ENCODE data around the gene UBE2L6. TPM values are rescaled to one million over a fixed set of nuclear protein-coding genes. Genes with fewer than 3 reads are reported as not detected.
"Not testable (repeated sequence)": the region's sequence is repeated elsewhere in the genome, so short reads cannot be mapped to it uniquely, and the experiment has no call there.

UBE2L6 gene
- total RNA-seq, 1 donor from 2014 or later: 71.9 TPM

DNA sequence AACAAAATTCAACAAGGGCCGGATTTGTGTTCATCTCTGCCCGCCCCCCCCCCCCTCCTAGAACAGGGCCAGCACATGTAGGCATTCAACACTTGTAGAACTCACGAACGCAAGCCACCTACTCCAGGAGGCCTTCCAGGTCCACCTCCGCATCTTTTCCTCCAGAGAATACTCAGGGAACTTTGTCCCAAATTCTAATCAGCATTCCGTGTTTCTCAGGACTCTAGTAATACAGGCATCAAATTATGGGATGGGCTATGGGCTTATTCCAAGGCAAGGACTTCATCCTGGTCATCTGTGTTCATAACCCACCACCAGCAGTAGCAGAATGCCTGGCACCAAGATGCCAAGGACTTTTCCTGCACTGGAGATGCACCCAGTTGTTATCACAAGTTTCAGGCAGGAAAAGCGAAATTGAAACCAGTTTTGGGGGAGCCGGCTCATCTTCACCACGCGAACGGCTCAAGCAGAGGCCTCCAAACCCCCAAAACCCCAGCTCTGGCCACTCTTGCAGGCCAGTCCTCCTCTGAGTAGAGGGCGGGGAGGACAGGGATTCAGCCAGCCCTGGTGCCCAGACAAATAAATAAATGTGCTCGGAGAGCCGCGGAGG lies 462 bp downstream of the UBE2L6 start:
- DNase-seq (ENCODE audit: low spot score): no peak

DNA sequence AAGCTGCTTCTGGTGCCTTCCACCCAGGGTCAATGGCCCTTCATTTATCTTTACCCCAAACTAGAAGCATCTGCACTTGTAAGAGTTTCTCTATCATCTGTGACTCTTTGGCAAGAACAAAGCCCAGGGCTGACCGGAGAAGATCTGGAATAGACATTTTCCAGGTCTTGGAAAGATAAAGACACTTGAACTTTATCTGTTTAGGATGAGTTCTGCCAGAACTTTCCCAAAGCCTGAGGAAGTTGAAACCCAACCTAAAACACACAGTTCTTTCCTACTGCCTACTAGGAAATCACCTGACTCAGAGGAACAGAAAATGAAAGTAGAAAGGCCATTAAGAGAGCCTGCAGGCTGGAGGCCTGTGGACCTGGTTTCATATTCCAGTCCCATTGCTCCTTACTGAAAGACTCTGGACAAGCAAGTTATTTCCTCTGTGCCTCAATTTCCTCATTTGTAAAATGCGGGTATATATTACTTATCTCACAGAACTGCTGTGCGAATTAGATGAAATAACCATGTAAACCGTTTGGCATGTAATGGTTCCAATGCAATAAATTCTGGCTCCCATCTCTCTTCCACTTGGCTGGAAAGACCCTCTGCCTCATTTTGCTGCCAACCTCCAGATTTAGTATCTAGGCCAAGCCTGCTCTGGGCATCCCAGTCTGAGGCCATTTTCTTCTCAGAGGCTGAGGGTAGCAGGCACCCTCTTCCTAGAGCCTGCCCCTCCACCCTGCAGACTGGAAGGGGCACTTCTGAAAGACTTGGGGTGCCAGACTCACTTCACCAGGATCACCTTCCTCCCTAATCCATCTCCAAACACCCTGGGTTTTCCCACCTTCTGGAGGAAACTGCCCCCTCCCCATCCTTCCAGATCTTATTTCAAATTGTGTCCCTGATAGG lies 1.2 kb downstream of the UBE2L6 start:
- peak; percentile 30 for DNase-seq (ENCODE audit: low spot score)

DNA sequence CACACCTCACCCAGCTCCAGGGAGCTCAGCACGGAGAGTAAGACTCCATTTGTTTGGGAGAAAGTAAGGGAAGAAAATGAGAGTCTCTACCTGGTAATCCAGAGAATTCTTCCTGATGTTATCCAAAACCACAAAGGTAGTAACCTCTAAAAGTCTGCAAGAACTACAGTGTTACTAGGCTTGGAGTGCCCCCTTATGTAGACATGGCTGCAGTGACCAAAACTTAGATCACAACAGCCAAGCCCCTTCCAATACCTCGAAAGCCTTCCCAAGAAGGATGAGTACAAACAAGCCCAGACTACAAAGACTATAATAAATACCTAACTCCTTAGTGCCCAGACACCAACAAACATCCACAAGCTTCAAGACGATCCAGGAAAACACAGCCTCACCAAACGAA lies 4.9 kb downstream of the UBE2L6 start:
- no peak for DNase-seq (ENCODE audit: low spot score)

DNA sequence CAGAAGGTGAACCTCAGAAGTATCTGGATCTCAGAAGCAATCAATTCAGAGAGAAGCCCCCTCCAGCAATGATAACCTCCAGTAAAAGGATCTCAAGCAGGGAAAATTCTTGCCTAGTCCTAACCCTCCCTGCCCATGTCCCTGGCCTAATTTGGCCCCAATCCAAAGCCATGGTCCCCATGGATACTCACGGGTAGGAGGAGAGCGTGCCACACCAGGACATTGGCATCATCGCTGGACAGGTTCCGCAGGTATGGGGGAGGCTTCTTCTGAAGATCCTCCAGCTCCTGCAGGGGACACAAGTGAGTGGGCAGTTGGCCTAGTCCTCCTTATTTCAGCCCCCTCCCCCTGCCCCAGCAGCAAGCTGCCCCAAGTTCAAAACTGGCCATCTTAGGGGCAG lies 7.3 kb downstream of the UBE2L6 start:
- no peak for DNase-seq (ENCODE audit: low spot score)

DNA sequence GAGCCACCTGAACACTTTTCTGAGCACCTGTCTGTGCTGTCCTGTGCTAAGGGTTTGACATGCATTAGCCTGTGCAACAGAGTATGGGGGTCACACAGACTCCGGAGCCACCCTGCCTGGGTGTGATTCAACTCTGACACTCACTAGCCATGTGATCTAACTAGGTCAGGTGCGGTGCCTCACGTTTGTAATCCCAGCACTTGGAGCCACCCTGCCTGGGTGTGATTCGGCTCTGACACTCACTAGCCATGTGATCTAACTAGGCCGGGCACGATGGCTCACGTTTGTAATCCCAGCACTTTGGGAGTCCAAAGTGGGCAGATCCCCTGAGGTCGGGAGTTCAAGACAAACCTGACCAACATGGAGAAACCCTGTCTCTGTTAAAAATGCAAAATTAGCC lies 11.4 kb downstream of the UBE2L6 start:
- no peak for DNase-seq (ENCODE audit: low spot score)

DNA sequence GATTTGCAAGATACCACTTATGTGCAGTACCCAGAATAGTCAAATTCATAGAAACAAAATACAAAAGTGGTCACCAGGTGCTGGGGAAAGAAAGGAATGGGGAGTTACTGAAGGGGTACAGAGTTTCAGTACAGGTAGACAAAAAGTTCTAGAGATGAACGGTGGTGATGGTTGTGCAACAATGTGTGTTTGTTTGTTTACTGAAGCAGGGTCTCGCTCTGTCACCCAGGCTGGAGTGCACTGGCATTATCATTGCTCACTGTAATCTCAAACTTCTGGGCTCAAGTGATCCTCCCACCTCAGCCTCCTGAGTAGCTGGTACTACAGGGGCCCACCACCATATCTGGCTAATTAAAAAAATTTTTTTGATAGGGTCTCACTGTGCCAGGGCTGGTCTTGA lies 12.1 kb downstream of the UBE2L6 start:
- DNase-seq (ENCODE audit: low spot score): no peak

DNA sequence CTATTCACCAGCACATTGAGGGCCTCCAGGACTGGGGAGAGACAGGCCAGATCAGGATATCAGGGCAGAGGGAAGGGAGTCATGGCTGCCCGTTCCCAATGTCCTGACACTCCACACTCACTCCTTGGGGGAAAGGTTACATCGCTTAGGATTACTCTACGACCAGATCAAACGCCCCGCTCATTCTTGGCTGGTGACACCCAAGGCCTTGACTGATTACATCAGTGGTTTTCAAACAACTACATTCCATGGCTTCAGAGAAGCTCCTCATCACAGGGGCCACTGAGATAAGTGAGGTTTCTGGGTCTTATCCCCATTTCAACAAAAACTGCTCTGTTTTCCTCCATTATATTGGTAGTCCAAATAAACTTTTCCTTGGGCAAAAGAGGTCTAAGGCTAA lies 15.0 kb downstream of the UBE2L6 start:
- no peak for DNase-seq (ENCODE audit: low spot score)

DNA sequence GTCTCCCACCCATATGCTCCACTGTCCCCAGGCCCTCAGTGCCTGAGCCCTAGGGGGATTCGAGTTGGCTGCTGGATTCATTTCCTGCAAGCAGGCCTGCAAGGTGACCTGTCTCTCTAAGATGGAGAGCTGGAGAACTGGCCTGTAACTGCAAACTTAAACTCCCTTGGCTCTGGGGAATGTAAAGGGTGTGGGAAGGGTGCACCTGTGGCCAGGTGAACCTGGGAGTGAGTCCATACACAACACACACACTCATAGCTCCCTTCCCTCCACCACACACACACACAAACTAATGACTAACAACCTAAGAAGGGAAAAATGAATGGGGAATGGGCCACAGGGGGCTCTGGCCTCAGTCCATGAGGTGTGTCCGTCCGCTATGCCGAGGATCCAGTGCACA lies 15.5 kb downstream of the UBE2L6 start:
- no peak for DNase-seq (ENCODE audit: low spot score)

DNA sequence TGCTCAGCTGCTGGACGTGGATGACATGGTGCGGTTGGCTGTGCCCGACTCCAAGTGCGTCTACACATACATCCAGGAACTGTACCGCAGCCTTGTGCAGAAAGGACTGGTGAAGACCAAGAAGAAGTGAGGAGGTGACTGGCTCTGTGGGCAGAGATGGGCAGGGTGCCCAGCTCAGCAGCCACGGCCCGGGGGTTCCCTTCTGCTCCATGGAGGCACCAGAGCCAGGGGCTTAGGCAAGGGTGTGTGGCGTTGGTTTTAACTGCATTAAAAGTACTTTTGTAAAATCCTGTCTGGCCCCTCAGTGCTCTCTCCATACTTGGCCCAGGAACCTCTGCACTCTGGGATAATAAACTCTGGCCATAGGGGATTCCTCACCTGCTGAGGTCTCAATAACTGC lies 17.5 kb downstream of the UBE2L6 start:
- no peak for DNase-seq (ENCODE audit: low spot score)

DNA sequence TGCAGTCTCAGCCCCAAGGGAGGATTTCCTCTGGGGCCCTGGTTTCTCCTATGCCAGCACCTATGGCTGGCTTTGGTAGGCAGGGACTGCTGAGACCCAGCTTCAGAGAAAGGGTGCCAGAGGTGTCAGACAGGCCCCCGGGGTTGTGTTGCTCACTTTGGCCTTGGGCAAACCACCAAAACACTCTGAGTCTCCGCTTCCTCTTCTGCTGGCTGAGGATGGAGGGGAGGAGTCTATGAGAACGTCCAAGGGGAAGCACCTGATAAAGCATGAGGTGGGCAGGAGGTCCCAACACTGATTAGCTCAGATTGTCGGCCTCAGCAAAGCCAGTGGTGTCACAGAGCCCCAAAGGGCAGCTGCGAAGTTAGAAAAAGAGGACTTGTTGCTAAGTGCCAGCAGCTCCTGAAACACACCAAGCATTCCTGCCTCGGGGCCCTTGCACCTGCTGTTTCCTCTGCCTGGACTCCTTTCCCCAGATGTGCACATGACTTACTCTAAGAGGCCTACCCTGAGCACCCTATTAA lies 19.6 kb downstream of the UBE2L6 start:
- DNase-seq (ENCODE audit: low spot score): no peak

DNA sequence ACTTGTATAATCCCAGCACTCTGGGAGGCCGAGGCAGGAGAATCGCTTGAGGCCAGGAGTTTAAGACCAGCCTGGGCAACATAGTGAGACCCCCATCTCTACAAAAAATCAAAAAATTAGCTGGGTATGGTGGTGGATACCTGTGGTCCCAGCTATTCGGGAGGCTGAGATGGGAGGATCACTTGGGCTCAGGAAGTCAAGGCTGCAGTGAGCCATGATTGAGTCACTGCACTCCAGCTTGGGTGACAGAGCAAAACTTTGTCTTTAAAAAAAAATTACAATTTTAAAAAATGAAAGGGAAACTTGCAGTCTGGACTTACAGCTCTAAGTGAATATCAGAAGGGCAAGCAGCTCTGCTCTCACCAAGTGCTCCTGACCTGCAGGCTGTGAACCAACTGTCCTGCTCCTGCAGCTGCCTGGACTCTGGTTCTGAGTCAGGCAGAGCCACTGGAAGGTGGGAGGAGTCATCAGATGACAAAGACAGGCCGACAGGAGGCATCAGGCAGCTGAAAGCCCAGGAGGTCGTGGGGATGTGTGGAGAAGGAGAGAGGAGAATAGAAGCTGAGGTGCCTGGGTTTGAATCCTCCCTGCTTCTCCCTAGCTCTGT lies 20.5 kb downstream of the UBE2L6 start:
- DNase-seq (ENCODE audit: low spot score): no peak

DNA sequence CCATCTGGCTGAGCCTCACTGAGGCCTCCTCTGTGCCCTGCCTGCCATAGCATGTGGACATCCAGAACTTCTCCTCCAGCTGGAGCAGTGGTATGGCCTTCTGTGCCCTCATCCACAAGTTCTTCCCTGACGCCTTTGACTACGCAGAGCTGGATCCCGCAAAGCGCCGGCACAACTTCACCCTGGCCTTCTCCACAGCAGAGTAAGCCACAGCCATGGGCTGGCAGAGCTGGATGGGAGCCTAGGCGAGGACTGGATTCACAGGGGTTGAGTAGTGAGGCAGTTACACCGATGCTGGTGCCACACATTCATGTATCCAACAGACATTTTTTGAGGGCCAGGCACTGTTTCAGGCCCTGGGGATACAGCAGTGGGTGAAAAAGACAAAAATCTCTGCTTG lies 21.0 kb downstream of the UBE2L6 start:
- DNase-seq (ENCODE audit: low spot score): no peak

DNA sequence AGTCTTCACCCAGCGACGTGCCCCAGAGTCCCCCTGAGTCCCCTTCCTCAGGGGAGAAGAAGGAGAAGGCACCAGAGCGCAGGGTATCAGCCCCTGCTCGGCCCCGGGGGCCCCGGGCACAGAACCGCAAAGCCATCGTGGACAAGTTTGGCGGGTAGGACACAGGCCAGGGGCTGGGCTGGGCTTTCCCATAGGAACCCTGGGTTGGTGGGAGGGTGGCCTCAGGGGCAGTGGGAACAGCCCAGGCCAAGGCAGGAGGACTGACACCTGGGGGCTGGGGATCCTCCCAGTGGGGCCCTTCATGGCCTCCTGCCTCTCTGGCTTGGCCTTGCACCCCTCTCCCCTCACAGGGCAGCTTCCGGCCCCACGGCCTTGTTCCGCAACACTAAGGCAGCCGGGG lies 21.6 kb downstream of the UBE2L6 start:
- no peak for DNase-seq (ENCODE audit: low spot score)

DNA sequence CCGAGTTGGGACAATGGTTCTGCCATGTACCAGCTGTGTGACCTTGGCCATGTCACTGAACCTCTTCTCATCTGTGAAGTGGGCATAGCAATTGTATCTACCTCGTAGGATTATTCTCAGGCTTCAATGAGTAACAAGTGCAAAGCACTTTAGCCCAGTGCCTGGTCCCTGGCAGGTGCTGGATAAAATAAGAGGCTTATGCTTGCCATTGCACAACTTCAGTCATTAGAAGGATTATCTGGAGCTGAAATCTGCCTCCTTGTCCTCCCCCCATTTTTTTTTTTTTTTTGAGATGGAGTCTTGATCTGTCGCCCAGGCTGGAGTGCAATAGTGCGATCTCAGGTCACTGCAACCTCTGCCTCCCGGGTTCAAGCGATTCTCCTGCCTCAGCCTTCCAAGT lies 22.9 kb downstream of the UBE2L6 start:
- DNase-seq (ENCODE audit: low spot score): no peak

DNA sequence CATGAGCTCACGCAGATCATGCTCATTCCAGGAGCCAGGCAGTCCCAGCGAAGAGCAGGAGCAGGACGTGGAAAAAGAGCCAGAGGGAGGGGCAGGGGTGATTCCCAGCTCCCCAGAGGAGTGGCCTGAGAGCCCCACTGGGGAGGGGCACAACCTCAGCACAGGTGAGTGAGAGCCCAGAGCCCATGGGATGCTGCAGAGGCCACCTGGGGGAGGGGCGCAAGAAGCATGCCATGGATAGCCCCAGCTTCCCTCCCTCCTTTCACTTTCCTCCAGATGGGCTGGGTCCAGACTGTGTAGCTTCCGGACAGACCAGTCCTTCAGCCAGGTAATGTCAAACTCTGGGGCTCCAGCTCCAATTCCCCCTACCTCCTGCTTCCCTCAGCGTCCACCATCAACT lies 23.9 kb downstream of the UBE2L6 start:
- no peak for DNase-seq (ENCODE audit: low spot score)

DNA sequence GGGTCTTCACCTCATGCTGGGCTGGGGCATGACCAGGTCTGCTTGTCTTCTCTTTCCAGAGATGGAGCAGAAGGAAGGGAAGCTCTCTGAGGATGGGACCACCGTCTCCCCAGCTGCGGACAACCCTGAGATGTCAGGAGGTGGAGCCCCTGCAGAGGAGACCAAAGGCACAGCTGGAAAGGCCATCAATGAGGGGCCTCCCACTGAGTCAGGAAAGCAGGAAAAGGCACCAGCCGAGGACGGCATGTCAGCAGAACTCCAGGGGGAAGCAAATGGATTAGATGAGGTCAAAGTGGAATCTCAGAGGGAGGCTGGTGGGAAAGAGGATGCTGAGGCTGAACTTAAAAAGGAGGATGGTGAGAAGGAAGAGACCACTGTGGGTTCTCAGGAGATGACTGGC lies 24.9 kb downstream of the UBE2L6 start:
- no peak for DNase-seq (ENCODE audit: low spot score)

DNA sequence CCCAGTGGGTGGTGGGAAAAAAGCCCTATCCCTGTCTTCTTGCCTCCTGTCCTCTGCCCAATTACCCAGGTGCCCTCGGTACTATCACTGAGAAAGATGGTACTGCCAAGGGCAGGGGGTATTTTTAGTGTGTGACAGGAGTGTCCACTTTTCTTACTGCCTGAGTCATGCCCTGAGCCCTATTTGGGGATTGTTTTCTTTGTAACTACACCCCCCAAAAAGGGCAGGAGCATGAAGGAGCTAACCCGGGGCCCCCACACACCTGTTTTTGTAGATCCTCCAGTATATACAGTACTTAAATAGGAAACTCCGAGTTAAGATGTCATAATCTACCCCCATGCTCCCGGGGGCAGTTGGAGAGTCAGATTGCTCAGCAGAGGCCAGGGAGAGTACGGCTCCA lies 26.3 kb downstream of the UBE2L6 start:
- DNase-seq (ENCODE audit: low spot score): no peak

DNA sequence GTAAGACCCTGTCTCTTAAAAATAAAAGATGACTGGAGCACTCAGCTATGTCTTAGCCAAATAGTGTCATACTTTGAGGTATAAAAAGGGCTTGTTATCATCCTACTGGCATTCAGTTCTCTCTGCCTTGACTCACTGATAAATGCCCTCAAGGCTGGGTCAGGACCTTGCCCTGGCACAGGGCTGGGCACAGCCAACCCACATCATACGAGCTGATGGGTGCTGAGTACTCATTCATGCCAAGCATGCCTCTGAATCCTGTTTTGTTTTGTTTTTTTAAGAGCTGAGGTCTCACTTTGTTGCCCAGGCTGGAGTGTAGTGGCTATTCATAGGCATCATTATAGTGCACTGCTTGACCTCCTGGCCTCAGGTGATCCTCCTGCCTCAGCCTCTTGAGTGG lies 28.1 kb downstream of the UBE2L6 start:
- no peak for DNase-seq (ENCODE audit: low spot score)

DNA sequence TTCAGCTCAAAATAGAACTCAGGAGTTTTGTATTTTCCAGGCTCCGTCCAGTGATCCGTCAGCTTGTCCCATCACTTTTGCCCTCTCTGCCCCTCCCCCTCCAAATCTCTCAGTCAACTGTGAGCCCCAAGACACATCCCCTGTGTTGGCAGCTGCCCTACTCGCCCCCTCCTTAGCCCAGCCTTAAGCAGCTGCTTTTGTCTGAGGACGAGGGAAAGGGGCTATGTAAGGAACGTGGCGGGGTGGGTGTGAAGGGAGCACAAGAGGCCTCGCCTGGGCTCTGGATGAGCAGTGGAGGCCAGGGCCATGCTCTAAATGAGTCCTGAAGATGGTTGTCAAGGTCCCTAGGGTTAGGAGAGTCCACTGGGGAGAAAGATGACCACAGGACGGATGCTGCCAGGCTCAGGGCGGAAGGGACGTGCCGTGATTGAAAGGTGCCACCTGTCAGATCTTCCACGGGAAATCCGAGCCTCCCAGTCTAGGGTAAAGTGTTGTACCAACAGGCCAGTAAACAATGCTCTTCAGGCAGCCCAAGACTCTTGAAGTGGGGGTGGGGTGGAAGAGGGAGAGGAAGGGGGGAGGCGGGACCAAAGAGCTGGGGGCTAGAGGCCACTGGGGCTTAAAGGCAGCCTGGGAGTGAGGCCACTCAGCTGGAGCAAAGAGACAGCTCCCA lies 30.4 kb downstream of the UBE2L6 start, which contains the start of gene SMTNL1:
Gene SMTNL1, plus strand, starts transcription at position 649 of the 673 bp plus-strand sequence. CDS start 5,048 bp downstream, outside the sequence.
- DNase-seq (ENCODE audit: low spot score): no peak

DNA sequence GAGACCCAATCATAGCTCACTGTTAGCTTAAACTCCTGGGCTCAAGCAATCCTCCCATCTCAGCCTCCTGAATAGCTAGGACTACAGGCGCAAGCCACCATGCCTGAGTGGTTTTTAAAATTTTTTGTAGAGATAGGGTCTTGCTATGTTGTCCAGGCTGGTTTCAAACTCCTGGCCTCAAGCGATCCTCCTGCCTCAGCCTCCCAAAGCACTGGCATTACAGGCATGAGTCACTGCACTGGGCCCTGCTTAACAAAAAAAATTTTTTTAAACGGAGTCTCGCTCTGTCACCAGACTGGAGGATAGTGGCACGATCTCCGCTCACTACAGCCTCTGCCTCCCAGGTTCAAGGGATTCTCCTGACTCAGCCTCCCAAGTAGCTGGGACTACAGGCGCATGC lies 33.0 kb downstream of the UBE2L6 start:
- DNase-seq (ENCODE audit: low spot score): not testable (repeated sequence)

DNA sequence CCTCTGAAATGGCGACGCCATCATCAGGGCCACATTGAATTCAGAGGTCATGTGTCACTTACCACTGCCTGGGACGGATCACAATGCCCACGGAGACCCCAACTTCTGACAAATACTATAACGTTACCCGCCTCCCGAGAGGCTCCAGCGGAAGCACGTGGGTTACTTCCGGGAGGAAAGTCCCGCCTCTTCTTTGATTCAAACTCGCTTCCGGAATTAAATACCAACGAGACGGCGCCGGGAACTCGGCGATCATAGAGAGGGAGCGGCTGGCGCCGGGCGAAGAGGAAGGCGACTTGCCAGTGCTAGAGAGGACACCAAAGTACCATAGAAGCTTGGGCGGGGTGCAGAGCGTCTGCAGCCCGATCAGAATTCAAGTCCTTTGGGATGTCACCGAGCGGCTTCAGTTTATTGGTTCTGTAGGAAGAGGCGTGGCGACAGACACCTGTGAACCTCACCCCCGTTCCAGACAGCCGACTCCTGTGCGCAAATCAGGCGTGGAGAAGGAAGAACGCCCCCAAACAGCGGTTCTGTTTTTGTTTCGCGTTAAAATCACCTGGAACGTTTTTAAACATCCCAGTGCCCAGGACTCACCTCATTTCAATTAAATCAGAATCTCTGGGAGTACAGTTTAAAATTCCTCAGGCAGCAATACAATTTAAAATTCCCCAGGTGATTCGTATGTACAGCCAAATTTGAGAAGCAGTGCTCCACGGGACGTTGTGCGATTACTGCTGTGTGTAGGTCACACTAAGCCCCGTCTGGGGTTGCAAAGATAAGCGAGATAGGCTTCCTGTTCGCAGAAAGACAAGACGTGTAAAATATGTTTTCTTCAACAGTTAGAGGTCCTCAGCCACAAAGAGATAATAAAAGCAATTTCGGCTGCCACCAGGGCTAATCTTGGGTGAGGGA lies 36.6 kb downstream of the UBE2L6 start, which contains the start of gene TIMM10:
Gene TIMM10, minus strand, starts transcription at position 159 of the 912 bp plus-strand sequence. CDS start 565 bp downstream, outside the sequence.
- peak; percentile 97 for DNase-seq (ENCODE audit: low spot score)

All from mucosa of gallbladder (tissue), 1 donor.